Lower lobe of right lung (tissue), 2 donors: Measurements from ENCODE around the gene F12. TPM values are rescaled to one million over a fixed set of nuclear protein-coding genes. Genes with fewer than 3 reads are reported as not detected.

Source experiments
- ATAC-seq, 2 donors: fragments of 200-7000 bp; cut with Tn5 transposase; one replicate each; pipeline ENCODE4 v1.9.1; 2020 to 2022; ENCODE audit warnings: mild to moderate bottlenecking in 2 of 2, moderate library complexity in 2 of 2
- DNase-seq: peaks from one replicate; pipeline ENCODE4 v3.0.0-alpha.2; 2020
- H3K27ac ChIP-seq: fragments of 200-600 bp; one replicate; pipeline ENCODE4 v1.8.0; 2022
- H3K27me3 ChIP-seq: fragments of 200-600 bp; one replicate; pipeline ENCODE4 v1.8.0; 2022; ENCODE audit warnings: low read depth
- H3K36me3 ChIP-seq: fragments of 200-600 bp; one replicate; pipeline ENCODE4 v1.8.0; 2022; ENCODE audit warnings: mild to moderate bottlenecking
- H3K4me1 ChIP-seq: fragments of 200-600 bp; one replicate; pipeline ENCODE4 v1.8.0; 2022
- H3K4me3 ChIP-seq: fragments of 200-600 bp; one replicate; pipeline ENCODE4 v1.8.0; 2022; ENCODE audit warnings: mild to moderate bottlenecking
- H3K9me3 ChIP-seq: fragments of 200-600 bp; one replicate; pipeline ENCODE4 v1.8.0; 2022
- intact Hi-C: fragments of 100-400 bp; cut with DNase I; formaldehyde crosslinking; loops from one replicate; pipeline ENCODE4 v1.11.0; 2022
- total RNA-seq: library from RNA; stranded (reverse); fragmentation: NEBNext Ultra II Directional; extraction: Animal tissue kit (Norgen Biotek cat#: 25700); gene quantifications from one replicate; pipeline ENCODE4 v1.2.1, GENCODE V29; 2021
- TF ChIP-seq, protein P1 (sequence below): fragments of 200-600 bp; IDR thresholded peaks from one replicate; pipeline ENCODE4 v1.8.0; 2022; ENCODE audit warnings: antibody characterized with exemption, mild to moderate bottlenecking
- donor health status: DM: no; HTN: yes; CAD: no; lungs with severe emphysema.

F12 gene
- total RNA-seq, 1 donor from 2014 or later, result 0.80 TPM

DNA sequence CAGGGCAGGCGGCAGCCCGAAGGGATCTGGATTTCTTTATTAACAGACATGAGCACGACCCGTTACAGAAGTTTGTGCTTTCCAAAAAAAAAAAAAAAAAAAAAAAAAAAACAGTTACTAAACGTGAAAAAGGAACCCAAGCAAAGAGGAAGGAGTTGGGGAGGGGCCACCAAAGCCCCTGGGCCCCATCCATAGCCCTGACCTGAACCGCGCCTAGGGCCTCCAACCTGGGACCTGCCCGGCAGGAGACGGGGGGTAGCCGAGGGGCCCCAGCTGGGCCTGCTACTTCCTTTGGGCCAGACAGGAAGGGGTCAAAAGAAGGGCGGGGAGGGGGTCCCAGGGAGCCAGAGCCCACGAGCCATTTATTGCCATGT lies 47.2 kb upstream of the F12 start:
- Histone ChIP-seq H3K27me3 (peaks cover 6% of the 10 kb centered on the region), H3K4me1 (peaks cover 31% of the 10 kb centered on the region), H3K4me3 (peak overlapping the region; percentile 79), H3K9me3 (no peaks in the 10 kb centered on the region), H3K27ac (peak overlapping the region; percentile 76), H3K36me3 (peaks cover 19% of the 10 kb centered on the region)
- TF ChIP-seq, protein P1, sequence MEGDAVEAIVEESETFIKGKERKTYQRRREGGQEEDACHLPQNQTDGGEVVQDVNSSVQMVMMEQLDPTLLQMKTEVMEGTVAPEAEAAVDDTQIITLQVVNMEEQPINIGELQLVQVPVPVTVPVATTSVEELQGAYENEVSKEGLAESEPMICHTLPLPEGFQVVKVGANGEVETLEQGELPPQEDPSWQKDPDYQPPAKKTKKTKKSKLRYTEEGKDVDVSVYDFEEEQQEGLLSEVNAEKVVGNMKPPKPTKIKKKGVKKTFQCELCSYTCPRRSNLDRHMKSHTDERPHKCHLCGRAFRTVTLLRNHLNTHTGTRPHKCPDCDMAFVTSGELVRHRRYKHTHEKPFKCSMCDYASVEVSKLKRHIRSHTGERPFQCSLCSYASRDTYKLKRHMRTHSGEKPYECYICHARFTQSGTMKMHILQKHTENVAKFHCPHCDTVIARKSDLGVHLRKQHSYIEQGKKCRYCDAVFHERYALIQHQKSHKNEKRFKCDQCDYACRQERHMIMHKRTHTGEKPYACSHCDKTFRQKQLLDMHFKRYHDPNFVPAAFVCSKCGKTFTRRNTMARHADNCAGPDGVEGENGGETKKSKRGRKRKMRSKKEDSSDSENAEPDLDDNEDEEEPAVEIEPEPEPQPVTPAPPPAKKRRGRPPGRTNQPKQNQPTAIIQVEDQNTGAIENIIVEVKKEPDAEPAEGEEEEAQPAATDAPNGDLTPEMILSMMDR, result no peak
- ATAC-seq, result no peak
- intact Hi-C loops, result loop anchor here (10.0 kb wide), 1 partner anchor 52 kb away; the partner anchor contains the start of genes F12 and PFN3
- DNase-seq, result no peak

DNA sequence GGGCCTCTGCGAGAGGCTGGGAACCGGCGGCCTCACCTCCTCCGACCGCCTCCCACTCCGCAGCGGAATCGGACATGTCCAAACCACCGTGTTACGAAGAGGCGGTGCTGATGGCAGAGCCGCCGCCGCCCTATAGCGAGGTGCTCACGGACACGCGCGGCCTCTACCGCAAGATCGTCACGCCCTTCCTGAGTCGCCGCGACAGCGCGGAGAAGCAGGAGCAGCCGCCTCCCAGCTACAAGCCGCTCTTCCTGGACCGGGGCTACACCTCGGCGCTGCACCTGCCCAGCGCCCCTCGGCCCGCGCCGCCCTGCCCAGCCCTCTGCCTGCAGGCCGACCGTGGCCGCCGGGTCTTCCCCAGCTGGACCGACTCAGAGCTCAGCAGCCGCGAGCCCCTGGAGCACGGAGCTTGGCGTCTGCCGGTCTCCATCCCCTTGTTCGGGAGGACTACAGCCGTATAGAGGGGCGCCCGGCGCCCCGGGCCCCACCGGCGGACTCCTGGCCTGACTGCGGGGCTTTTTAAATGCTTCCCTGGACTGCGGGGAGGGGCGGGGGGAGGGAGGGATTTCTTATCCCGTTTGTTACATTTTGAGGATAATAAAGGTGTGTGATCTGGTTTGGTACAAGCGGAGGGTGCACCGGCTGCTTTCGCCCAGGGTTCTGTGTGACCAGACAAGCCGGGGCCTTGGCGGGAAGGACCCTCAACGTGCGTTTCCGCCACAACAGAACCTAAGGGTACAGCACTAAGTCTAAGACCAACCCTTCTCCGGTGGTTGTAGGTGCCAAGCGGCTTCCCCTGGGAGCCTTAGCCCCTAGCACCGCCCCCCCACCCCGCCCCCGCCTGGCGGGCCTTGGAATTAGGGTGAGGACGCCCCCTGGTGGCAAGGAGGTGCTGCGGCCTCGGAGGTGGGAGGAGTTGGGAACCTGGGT lies 46.6 kb upstream of the F12 start:
- intact Hi-C loops, result loop anchor here (10.0 kb wide), 1 partner anchor 51 kb away; the partner anchor contains the start of genes F12 and PFN3
- peaks cover 29% of the 10 kb centered on the region for H3K4me1 ChIP-seq
- DNase-seq, result peak; percentile 95
- H3K27ac ChIP-seq, result peak overlapping the region; percentile 76
- H3K4me3 ChIP-seq, result peak overlapping the region; percentile 79
- ATAC-seq, result peak; percentile 81 to 84
- H3K27me3 ChIP-seq, result peaks cover 8% of the 10 kb centered on the region
- TF ChIP-seq, protein P1, result peak; percentile 93
- no peaks in the 10 kb centered on the region for H3K9me3 ChIP-seq
- H3K36me3 ChIP-seq, result peaks cover 19% of the 10 kb centered on the region

DNA sequence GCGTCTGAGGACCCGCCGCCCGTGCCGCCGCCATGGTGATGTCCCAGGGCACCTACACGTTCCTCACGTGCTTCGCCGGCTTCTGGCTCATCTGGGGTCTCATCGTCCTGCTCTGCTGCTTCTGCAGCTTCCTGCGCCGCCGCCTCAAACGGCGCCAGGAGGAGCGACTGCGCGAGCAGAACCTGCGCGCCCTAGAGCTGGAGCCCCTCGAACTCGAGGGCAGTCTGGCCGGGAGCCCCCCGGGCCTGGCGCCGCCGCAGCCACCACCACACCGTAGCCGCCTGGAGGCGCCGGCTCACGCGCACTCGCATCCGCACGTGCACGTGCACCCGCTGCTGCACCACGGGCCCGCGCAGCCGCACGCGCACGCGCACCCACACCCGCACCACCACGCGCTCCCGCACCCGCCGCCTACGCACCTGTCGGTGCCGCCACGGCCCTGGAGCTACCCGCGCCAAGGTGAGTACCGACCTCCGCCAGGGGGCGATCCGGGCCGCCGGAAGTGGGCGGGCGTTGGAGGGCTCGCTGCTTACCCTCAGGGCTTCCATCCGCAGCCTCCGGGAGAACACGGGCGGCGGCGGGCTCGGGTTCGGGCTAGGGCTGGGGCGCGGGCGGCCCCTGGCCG lies 45.8 kb upstream of the F12 start:
- H3K9me3 ChIP-seq, result no peaks in the 10 kb centered on the region
- peak; percentile 87 for DNase-seq
- ATAC-seq, result peak; percentile 77 to 81
- peaks cover 29% of the 10 kb centered on the region for H3K4me1 ChIP-seq
- H3K36me3 ChIP-seq, result peaks cover 16% of the 10 kb centered on the region
- TF ChIP-seq, protein P1, result peak; percentile 76
- peak overlapping the region; percentile 76 for H3K27ac ChIP-seq
- peak overlapping the region; percentile 79 for H3K4me3 ChIP-seq
- H3K27me3 ChIP-seq, result peaks cover 16% of the 10 kb centered on the region
- intact Hi-C loops, result loop anchor here (10.0 kb wide), 1 partner anchor 50 kb away; the partner anchor contains the start of genes F12 and PFN3

DNA sequence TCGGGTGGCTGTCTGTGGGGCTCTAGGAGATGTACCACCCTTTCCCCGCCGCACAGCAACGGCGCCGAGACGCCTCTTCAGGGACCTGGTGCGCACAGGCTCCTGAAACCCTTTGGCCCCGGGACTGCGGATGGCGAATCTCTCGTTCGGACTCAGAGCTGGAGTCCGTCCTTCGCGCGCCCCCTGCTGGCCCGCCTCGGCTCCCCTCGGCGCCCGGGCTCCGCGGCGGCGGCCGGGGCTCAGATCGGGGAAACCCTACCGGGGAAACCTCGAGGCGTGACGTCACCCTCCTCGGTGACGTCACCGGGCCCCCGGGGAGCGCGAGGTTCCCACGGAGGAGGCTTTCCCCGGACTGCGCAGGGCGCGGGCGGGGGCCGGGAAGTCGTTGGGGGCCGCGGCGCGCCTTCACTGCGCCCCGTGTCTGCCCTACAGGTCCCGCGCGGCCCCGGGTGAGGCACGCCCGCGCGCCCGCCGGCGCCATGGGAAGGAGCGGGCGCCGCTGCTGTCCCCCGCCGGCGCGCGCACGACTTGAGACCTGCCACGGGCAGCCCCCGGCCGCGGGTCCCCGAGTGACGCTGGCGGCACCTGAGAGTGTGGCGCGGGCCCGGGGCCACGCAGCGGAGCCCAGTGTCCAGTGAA lies 45.2 kb upstream of the F12 start:
- H3K36me3 ChIP-seq, result peaks cover 11% of the 10 kb centered on the region
- peak overlapping the region; percentile 79 for H3K4me3 ChIP-seq
- ATAC-seq, result peak; percentile 83 to 86
- peak overlapping the region; percentile 76 for H3K27ac ChIP-seq
- peak; percentile 94 for DNase-seq
- H3K4me1 ChIP-seq, result peaks cover 29% of the 10 kb centered on the region
- no peaks in the 10 kb centered on the region for H3K9me3 ChIP-seq
- TF ChIP-seq, protein P1, result peak; percentile 94
- peaks cover 22% of the 10 kb centered on the region for H3K27me3 ChIP-seq
- intact Hi-C loops, result loop anchor here (10.0 kb wide), 1 partner anchor 50 kb away; the partner anchor contains the start of genes F12 and PFN3

DNA sequence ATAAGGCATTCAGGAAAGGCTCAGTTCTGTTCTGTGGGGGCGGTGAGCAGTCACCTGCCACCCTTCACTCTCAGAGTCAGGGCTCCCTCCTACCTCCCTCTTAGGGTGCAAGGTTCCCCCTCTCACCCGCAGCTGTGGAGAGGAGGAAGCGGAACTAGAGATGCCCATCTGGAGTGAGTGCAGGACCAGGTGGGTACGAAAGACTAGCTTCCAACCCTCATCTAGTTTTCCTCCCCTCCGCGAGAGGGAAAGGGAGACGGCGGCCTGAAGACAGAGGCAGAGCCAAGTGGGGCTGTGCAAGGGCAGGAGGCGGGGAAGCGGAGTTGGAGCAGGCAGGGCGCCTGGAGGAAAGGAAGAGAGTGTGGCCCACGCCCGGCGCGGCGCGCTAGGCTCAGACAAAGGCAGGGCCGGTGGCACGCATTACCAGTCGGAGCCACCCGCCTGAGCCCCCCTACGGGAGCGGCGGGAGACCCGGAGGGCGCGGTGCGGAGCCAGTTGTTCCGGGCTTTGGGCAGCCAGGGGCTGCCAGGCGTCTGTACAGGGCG lies 44.6 kb upstream of the F12 start:
- DNase-seq, result peak; percentile 64
- peak overlapping the region; percentile 79 for H3K4me3 ChIP-seq
- H3K4me1 ChIP-seq, result peaks cover 29% of the 10 kb centered on the region
- H3K27me3 ChIP-seq, result peaks cover 25% of the 10 kb centered on the region
- H3K9me3 ChIP-seq, result no peaks in the 10 kb centered on the region
- peak in 1 of 2 donors; percentile 0 for ATAC-seq
- TF ChIP-seq, protein P1, result no peak
- intact Hi-C loops, result loop anchor here (10.0 kb wide), 1 partner anchor 49 kb away; the partner anchor contains the start of genes F12 and PFN3
- peak overlapping the region; percentile 76 for H3K27ac ChIP-seq
- H3K36me3 ChIP-seq, result peaks cover 11% of the 10 kb centered on the region
